Endothelial cell of umbilical vein (primary cell): Measurements from ENCODE around the gene ATXN7L1.

Experiments
- EZH2 ChIP-seq: IDR thresholded peaks from 2 replicates; pipeline ENCODE4 v1.6.1; 2012; ENCODE audit warnings: borderline replicate concordance, low read depth, mild to moderate bottlenecking, moderate library complexity, low read length, inconsistent platforms; ENCODE audit not compliant: severe bottlenecking
- FOS ChIP-seq: IDR thresholded peaks from 2 replicates; pipeline ENCODE4 v1.6.1; 2011; ENCODE audit warnings: mild to moderate bottlenecking, low read length, moderate library complexity, borderline replicate concordance; ENCODE audit not compliant: insufficient read depth
- GATA2 ChIP-seq: IDR thresholded peaks from 2 replicates; pipeline ENCODE4 v1.7.0; 2011; ENCODE audit warnings: low read depth, mild to moderate bottlenecking, moderate library complexity, mixed read lengths, low read length; ENCODE audit not compliant: insufficient read length, insufficient read depth
- JUN ChIP-seq: IDR thresholded peaks from 2 replicates; pipeline ENCODE4 v1.6.1; 2011; ENCODE audit warnings: borderline replicate concordance, low read depth; ENCODE audit not compliant: insufficient read length, insufficient read depth
- MAX ChIP-seq: IDR thresholded peaks from 2 replicates; pipeline ENCODE4 v1.6.1; 2011; ENCODE audit not compliant: insufficient read depth, insufficient read length
- MYC ChIP-seq: IDR thresholded peaks from one replicate; pipeline ENCODE4 v1.6.1; 2011; ENCODE audit warnings: mild to moderate bottlenecking, low read depth, low read length
- POLR2A ChIP-seq: IDR thresholded peaks from 2 replicates; pipeline ENCODE4 v1.6.1; 2012; ENCODE audit warnings: low read depth, mild to moderate bottlenecking, control low read depth, low read length
- POLR2AphosphoS5 ChIP-seq: IDR thresholded peaks from 2 replicates; pipeline ENCODE4 v1.6.1; 2012; ENCODE audit warnings: low read depth, mild to moderate bottlenecking, control low read depth, low read length, moderate library complexity; ENCODE audit not compliant: insufficient read depth
- TF ChIP-seq, protein P1 (sequence below), 2 donors: IDR thresholded peaks; 1 replicate in 1 of 2; 2 replicates in 1 of 2; pipeline ENCODE4 v1.5.1; 2011; ENCODE audit warnings: low read length in 2 of 2, mild to moderate bottlenecking in 2 of 2, moderate library complexity in 2 of 2, control low read depth in 1 of 2, inconsistent platforms in 1 of 2, low read depth in 1 of 2; ENCODE audit not compliant: insufficient read depth in 1 of 2; ENCODE audit errors: extremely low read depth in 1 of 2

GRCh38 chr7:105786520-105787470 lies 89.6 kb downstream of the ATXN7L1 start:
- no peak for TF ChIP-seq POLR2A
- TF ChIP-seq, protein P1, sequence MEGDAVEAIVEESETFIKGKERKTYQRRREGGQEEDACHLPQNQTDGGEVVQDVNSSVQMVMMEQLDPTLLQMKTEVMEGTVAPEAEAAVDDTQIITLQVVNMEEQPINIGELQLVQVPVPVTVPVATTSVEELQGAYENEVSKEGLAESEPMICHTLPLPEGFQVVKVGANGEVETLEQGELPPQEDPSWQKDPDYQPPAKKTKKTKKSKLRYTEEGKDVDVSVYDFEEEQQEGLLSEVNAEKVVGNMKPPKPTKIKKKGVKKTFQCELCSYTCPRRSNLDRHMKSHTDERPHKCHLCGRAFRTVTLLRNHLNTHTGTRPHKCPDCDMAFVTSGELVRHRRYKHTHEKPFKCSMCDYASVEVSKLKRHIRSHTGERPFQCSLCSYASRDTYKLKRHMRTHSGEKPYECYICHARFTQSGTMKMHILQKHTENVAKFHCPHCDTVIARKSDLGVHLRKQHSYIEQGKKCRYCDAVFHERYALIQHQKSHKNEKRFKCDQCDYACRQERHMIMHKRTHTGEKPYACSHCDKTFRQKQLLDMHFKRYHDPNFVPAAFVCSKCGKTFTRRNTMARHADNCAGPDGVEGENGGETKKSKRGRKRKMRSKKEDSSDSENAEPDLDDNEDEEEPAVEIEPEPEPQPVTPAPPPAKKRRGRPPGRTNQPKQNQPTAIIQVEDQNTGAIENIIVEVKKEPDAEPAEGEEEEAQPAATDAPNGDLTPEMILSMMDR (IDR thresholded peaks at IDR 0.05; ENCODE audit: extremely low read depth in 1 of 2, insufficient read depth in 1 of 2, low read depth in 1 of 2, low read length in 2 of 2): no peak
- TF ChIP-seq POLR2AphosphoS5: no peak
- TF ChIP-seq EZH2: no peak
- TF ChIP-seq MAX: no peak
- no peak for TF ChIP-seq GATA2
- no peak for TF ChIP-seq JUN
- TF ChIP-seq FOS: no peak
- TF ChIP-seq MYC: no peak
